Neural progenitor cell (in vitro differentiated cells): ENCODE measurements around the gene SSTR5. TPM values are rescaled to one million over a fixed set of nuclear protein-coding genes. Genes with fewer than 3 reads are reported as not detected.
A peak's percentile ranks its signal among the peaks of the same experiment; 100 is the strongest.

ENCODE experiments used
- DNase-seq: peaks from one replicate; pipeline ENCODE4 v3.0.0-alpha.2; 2016; ENCODE audit warnings: low spot score
- H2AFZ ChIP-seq: fragments of 200-600 bp; sonication (generic); replicated peaks from 2 replicates; pipeline ENCODE4 v1.6.1; 2016; ENCODE audit warnings: antibody characterized with exemption
- H3F3A ChIP-seq: fragments of 200-600 bp; sonication (generic); 2 replicates; pipeline ENCODE4 v1.6.1; 2016; ENCODE audit warnings: antibody characterized with exemption, low read depth
- H3K27ac ChIP-seq: fragments of 200-600 bp; sonication (generic); 2 replicates; pipeline ENCODE4 v1.5.1; 2016; ENCODE audit warnings: mild to moderate bottlenecking
- H3K27me3 ChIP-seq: fragments of 200-600 bp; sonication (generic); 2 replicates; pipeline ENCODE4 v1.6.1; 2016; ENCODE audit warnings: mild to moderate bottlenecking, moderate library complexity
- H3K36me3 ChIP-seq: fragments of 200-600 bp; sonication (generic); 2 replicates; pipeline ENCODE4 v1.5.1; 2016
- H3K4me1 ChIP-seq: fragments of 200-600 bp; sonication (generic); 2 replicates; pipeline ENCODE4 v1.6.1; 2016; ENCODE audit warnings: mixed run types
- H3K4me2 ChIP-seq: fragments of 200-600 bp; sonication (generic); 2 replicates; pipeline ENCODE4 v1.6.1; 2016
- H3K4me3 ChIP-seq: fragments of 200-600 bp; sonication (generic); 2 replicates; pipeline ENCODE4 v1.5.1; 2016
- H3K79me2 ChIP-seq: fragments of 200-600 bp; sonication (generic); 2 replicates; pipeline ENCODE4 v1.6.1; 2016; ENCODE audit warnings: low read depth
- H3K9ac ChIP-seq: fragments of 200-600 bp; sonication (generic); 2 replicates; pipeline ENCODE4 v1.6.1; 2016
- H3K9me3 ChIP-seq: fragments of 200-600 bp; sonication (generic); 2 replicates; pipeline ENCODE4 v1.5.1; 2016; ENCODE audit warnings: low read depth
- H4K20me1 ChIP-seq: fragments of 200-600 bp; sonication (generic); 2 replicates; pipeline ENCODE4 v1.6.1; 2016; ENCODE audit warnings: low read depth
- H3K27ac Mint-ChIP-seq: 3 replicates; pipeline ENCODE4 v1.8.0; 2021; ENCODE audit warnings: mixed read lengths
- H3K27me3 Mint-ChIP-seq: 2 replicates; pipeline ENCODE4 v1.8.0; 2022; ENCODE audit warnings: low read depth, mild to moderate bottlenecking, inconsistent platforms, moderate library complexity, mixed read lengths; ENCODE audit not compliant: insufficient read depth
- H3K36me3 Mint-ChIP-seq: 3 replicates; pipeline ENCODE4 v1.8.0; 2021; ENCODE audit warnings: mixed read lengths
- H3K4me1 Mint-ChIP-seq: 3 replicates; pipeline ENCODE4 v1.8.0; 2021; ENCODE audit warnings: mixed read lengths
- H3K4me3 Mint-ChIP-seq: 3 replicates; pipeline ENCODE4 v1.8.0; 2021; ENCODE audit warnings: mild to moderate bottlenecking, moderate library complexity, mixed read lengths
- H3K9me3 Mint-ChIP-seq: 3 replicates; pipeline ENCODE4 v1.8.0; 2020; ENCODE audit warnings: mixed read lengths
- EZH2 ChIP-seq: fragments of 200-600 bp; sonication (generic); IDR thresholded peaks from 2 replicates; pipeline ENCODE4 v1.6.1; 2017; ENCODE audit warnings: antibody characterized with exemption, mild to moderate bottlenecking, moderate library complexity
- EZH2phosphoT487 ChIP-seq: fragments of 200-600 bp; sonication (generic); IDR thresholded peaks from 2 replicates; pipeline ENCODE4 v1.6.1; 2017; ENCODE audit warnings: antibody characterized with exemption
- total RNA-seq: library from RNA; depleted of rRNA; stranded (reverse); fragments of >200 nt; gene quantifications from 2 replicates; pipeline ENCODE4 v1.2.3, GENCODE V29; 2015; ENCODE audit warnings: low replicate concordance
- TF ChIP-seq, protein P1 (sequence below): fragments of 200-600 bp; sonication (generic); IDR thresholded peaks from 2 replicates; pipeline ENCODE4 v1.5.1; 2017; ENCODE audit warnings: antibody characterized with exemption, mild to moderate bottlenecking

SSTR5 gene
- total RNA-seq, 1 donor from 2014 or later: not detected

DNA sequence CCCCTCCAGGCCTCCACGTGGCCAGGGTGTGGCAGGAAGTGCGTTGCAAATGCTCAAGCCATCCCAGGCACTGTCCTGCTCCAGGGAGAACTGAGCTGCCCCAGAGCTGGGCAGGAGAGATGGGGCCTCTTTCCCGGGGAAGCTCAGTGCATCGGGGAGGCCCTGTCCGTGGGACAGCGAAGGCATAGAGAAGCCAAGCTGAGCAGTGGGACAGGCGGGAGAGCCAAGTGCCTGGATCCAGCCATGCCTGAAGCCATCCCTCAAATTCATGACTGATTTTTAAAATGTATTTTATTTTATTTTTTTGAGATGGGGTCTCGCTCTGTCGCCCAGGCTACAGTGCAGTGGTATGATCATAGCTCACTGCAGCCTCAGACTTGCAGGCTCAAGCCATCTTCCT is 25.4 kb upstream of the SSTR5 start:
- H3K27me3 ChIP-seq: no peaks in the 10 kb centered on the region
- no peak overlapping the region for H3K27ac ChIP-seq
- H3K4me3 Mint-ChIP-seq: no peak overlapping the region

GRCh38 chr16:1047801-1048200 is 24.7 kb upstream of the SSTR5 start:
- Histone ChIP-seq H3K4me3 (no peak overlapping the region), H3K4me2 (peak overlapping the region; percentile 62), H3K27ac (no peak overlapping the region)

More for the DNA sequence above, 25.4 kb upstream of the SSTR5 start:
- Histone ChIP-seq H3K9me3 (no peaks in the 10 kb centered on the region), H4K20me1 (no peaks in the 10 kb centered on the region), H3K4me2 (no peak overlapping the region), H3K9ac (no peak overlapping the region), H3K79me2 (no peaks in the 10 kb centered on the region), H3K4me1 (peaks cover 10% of the 10 kb centered on the region), H3F3A (no peaks in the 10 kb centered on the region), H3K4me3 (no peak overlapping the region), H3K36me3 (no peaks in the 10 kb centered on the region), H2AFZ (no peak overlapping the region)
- Mint-ChIP-seq H3K27ac (no peak overlapping the region), H3K9me3 (peaks cover 4% of the 10 kb centered on the region), H3K36me3 (no peaks in the 10 kb centered on the region), H3K4me1 (peaks cover 9% of the 10 kb centered on the region), H3K27me3 (peaks cover 2% of the 10 kb centered on the region)
- TF ChIP-seq EZH2phosphoT487: no peak
- no peak for DNase-seq

DNA sequence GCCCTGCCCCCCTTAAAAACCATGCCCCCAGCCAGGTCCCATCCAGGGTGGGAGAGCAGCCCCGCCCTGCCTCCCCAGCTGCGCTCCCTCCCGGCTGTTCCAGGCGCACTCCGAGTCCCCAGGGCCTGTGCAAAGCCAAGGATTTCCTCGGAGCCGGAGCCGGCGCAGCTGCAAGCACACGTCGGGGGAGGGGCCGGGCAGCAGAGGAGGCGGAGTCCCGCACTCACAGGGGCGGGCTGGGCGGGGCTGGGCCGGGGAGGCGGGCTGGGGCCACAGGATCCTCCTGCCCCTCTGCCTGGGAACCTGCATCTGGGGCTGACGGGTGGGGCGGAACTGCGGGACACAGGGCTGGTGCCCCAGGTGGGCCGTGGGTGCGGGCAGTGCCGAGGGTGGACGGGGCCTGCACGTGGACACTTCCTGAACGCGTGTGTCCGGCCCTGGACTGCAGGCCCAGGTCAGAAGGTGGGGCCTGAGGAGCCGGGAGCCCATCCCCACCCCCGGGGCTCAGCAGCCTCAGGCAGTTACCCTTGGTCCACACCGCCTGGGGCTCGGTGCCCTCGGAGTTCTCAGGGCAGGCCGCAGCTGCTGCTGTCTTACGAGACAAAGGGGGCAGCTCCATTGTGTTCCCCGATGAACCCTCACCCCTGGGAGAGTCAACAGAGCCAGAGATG is 24.0 kb upstream of the SSTR5 start:
- no peak overlapping the region for H3K27ac ChIP-seq
- H3K27me3 ChIP-seq: no peaks in the 10 kb centered on the region
- peaks cover 5% of the 10 kb centered on the region for H3K4me1 Mint-ChIP-seq
- no peaks in the 10 kb centered on the region for H3K9me3 ChIP-seq
- no peak overlapping the region for H3K9ac ChIP-seq
- no peak for TF ChIP-seq EZH2phosphoT487
- TF ChIP-seq, protein P1, sequence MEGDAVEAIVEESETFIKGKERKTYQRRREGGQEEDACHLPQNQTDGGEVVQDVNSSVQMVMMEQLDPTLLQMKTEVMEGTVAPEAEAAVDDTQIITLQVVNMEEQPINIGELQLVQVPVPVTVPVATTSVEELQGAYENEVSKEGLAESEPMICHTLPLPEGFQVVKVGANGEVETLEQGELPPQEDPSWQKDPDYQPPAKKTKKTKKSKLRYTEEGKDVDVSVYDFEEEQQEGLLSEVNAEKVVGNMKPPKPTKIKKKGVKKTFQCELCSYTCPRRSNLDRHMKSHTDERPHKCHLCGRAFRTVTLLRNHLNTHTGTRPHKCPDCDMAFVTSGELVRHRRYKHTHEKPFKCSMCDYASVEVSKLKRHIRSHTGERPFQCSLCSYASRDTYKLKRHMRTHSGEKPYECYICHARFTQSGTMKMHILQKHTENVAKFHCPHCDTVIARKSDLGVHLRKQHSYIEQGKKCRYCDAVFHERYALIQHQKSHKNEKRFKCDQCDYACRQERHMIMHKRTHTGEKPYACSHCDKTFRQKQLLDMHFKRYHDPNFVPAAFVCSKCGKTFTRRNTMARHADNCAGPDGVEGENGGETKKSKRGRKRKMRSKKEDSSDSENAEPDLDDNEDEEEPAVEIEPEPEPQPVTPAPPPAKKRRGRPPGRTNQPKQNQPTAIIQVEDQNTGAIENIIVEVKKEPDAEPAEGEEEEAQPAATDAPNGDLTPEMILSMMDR: peak; percentile 5
- H3K4me1 ChIP-seq: peaks cover 10% of the 10 kb centered on the region
- no peaks in the 10 kb centered on the region for H3K9me3 Mint-ChIP-seq
- no peaks in the 10 kb centered on the region for H3K79me2 ChIP-seq
- H3K4me3 Mint-ChIP-seq: no peak overlapping the region
- no peaks in the 10 kb centered on the region for H3F3A ChIP-seq
- H3K27me3 Mint-ChIP-seq: peaks cover 4% of the 10 kb centered on the region
- no peak overlapping the region for H3K4me3 ChIP-seq
- no peak overlapping the region for H2AFZ ChIP-seq
- peak overlapping the region; percentile 62 for H3K4me2 ChIP-seq
- H4K20me1 ChIP-seq: no peaks in the 10 kb centered on the region
- H3K27ac Mint-ChIP-seq: no peak overlapping the region
- H3K36me3 Mint-ChIP-seq: no peaks in the 10 kb centered on the region
- H3K36me3 ChIP-seq: no peaks in the 10 kb centered on the region
- peak; percentile 89 for DNase-seq

More at GRCh38 chr16:1047801-1048200, 24.7 kb upstream of the SSTR5 start:
- no peak for TF ChIP-seq EZH2phosphoT487
- no peak for TF ChIP-seq EZH2
- TF ChIP-seq, protein P1: no peak
- no peak for DNase-seq
- H2AFZ ChIP-seq: no peak overlapping the region
- no peak overlapping the region for H3K27ac Mint-ChIP-seq
- H3K36me3 Mint-ChIP-seq: no peaks in the 10 kb centered on the region
- no peak overlapping the region for H3K9ac ChIP-seq
- no peaks in the 10 kb centered on the region for H3K9me3 ChIP-seq
- peaks cover 2% of the 10 kb centered on the region for H3K27me3 Mint-ChIP-seq
- no peak overlapping the region for H3K4me3 Mint-ChIP-seq
- H3F3A ChIP-seq: no peaks in the 10 kb centered on the region
- H3K4me1 ChIP-seq: peaks cover 10% of the 10 kb centered on the region
- peaks cover 5% of the 10 kb centered on the region for H3K4me1 Mint-ChIP-seq
- no peaks in the 10 kb centered on the region for H3K27me3 ChIP-seq
- no peaks in the 10 kb centered on the region for H3K9me3 Mint-ChIP-seq
- H3K79me2 ChIP-seq: no peaks in the 10 kb centered on the region
- no peaks in the 10 kb centered on the region for H3K36me3 ChIP-seq
- H4K20me1 ChIP-seq: no peaks in the 10 kb centered on the region
